Embryonic facial prominence (tissue), 1 donor: Measurements from ENCODE around the gene DNAJB11.
"Not testable (repeated sequence)": the region's sequence is repeated elsewhere in the genome, so short reads cannot be mapped to it uniquely, and the experiment has no call there.

Experiments
- DNase-seq: peaks from one replicate; pipeline ENCODE4 v3.0.0-alpha.2; 2016; ENCODE audit errors: extremely low spot score

Gene DNAJB11

DNA sequence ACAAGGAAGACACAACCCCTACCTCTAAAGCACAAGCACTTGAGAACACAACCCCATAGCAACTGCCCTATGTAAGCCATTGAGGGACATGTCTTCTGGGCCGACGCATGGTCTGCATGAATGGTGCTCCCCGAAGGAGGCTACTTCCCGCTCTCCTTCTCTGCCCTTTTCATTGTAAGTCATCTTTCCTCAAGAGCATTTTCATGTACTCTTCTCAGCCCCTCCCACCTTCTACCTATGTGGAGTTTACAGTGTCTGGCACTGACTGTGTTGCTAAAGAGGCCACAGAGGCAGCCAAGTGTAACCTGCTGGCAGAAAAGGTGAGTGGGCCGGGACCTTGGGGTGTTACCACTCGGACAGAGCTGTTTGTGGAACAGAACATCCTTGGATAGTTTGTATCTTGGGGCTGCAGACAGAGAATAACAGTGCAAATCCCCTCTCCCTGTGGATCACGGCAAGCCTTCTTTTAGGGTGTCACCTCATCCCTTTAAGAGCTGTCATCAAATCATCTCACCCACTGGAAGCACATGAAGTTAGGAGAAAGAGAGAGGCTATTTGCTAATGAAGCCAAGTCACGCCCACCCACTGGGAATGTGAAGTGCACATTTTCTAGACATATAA lies 47.9 kb downstream of the DNAJB11 start:
- no peak for DNase-seq

GRCh38 chr3:186619787-186620212 lies 49.3 kb downstream of the DNAJB11 start:
- DNase-seq = no peak

GRCh38 chr3:186620213-186621092 lies 49.9 kb downstream of the DNAJB11 start:
- no peak for DNase-seq

DNA sequence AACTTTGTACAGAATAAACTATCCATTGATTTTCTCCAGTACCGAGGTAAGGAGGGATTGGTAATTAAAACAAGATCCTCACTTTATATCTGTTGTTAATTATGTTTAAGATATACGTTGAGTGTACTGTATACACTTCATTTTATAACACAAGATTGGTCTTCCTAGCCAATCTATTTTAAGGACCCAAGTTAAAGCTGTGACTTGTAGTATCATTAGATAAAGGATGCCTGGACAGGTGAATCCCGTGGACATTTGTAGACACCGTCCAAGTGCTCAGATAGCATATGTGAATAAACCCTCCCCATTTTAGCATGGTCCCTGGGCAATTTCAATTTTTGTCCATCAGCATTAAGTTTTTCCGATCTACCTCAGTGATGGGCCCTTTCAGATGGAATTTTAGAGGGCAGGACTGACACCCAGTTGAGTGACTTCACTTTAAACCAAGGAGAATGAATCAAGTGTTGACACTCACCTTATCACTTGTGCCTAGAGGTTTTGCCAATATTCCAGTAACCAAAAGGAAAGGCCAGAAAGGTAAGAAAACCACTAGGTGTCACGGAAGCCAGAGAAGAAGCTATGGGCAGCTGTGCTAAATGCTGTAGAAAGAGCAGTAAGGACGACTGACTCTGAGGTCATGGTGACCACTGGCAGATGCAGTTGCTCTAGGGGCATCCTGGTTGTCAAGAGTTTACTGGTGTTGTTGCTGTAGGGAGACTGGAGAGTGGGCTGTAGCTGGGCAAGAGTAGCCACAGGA lies 51.6 kb downstream of the DNAJB11 start:
- no peak for DNase-seq

DNA sequence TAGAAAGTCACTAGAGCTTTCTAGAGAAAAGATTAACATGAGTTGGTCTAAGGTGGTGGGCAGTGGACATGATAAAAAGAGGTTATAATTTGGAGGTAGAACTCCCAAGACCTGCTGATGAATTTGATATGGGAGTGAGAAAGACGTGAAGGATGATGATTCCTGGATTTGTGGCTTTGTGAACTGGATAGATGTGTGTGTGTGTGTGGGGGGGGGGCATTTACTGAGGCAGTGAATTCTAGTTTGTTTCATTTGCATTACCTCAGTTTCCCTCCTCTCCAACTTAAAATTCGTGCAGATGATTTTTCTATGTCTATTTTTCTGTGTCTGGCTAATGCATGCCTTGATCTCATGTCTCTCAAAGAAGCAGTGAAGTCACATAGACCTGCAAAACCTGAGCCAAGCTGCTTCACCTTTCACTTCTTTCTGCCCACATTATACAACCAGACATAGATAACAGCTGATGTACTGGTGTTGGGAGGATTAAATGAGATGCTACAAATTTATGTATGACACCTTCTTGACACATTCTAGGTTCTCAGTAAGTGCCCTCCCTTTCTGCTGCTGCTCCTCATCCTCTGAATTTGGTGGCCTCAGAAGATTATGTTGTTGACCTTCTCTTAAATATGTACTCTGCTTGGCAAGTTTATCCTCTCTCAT lies 52.3 kb downstream of the DNAJB11 start:
- no peak for DNase-seq

DNA sequence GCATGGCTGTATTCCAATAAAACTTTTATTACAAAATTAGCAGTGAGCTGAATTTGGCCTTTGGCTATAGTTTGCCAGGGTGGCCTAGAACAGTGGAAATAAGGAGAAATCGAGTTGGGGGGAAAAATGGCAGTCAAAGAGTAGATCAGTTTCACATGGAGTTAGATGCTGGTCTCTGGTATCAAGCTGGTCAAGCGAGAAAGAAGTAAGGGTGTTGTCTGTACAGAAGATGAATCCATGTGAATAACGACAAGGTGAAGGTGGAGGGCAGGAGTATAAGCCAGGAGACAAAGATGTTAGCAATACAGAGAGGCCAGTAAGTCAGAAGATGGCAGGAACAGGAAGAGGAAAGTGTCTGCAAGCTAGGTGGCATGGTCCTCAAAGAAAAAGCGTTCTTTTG lies 54.1 kb downstream of the DNAJB11 start:
- no peak for DNase-seq

GRCh38 chr3:186625600-186626042 lies 55.1 kb downstream of the DNAJB11 start:
- DNase-seq = no peak

GRCh38 chr3:186626254-186626847 lies 55.8 kb downstream of the DNAJB11 start:
- DNase-seq = no peak

GRCh38 chr3:186627852-186628414 lies 57.4 kb downstream of the DNAJB11 start:
- no peak for DNase-seq

GRCh38 chr3:186628756-186629155 lies 58.2 kb downstream of the DNAJB11 start:
- no peak for DNase-seq

GRCh38 chr3:186630950-186631641 lies 60.6 kb downstream of the DNAJB11 start:
- no peak for DNase-seq

DNA sequence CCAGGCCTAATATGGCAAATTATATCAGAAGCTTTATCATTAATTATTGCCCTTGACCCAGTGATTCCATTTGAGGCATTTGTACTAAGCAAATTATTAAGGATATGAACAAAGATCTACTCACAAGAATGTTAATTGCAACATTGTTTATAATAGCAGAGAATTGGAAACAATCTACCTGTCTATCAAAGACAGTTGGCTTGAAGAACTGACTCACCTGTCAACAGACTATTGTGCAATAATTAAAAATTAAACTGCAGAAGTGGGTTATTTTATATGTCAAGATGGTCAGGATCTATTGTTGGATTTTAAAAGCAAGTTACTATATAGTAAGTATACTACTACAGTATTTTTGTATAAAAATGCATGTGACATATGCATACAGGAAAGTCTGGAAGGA lies 63.0 kb downstream of the DNAJB11 start:
- no peak for DNase-seq

DNA sequence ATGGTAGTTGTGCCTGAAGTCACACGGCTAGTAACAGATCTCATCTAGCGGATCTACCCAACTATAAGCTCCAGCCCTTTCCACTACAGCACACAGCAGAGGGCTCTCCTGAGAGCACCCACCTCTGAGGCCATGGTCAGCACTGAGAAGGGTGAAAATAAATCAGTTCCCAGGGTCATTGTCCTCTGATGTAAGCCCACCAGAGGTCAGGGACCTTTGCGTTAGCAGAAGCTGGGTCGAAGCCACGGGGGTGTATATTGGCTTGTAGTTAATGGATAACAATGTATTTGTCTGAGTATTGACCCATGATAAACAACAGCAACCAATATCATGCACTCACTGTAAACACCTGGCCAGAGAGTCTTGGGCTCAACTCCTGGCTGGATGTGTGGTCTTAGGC lies 63.7 kb downstream of the DNAJB11 start:
- not testable (repeated sequence) for DNase-seq
